HepG2 (cell line): ENCODE measurements around the gene ANTKMT. TPM values are rescaled to one million over a fixed set of nuclear protein-coding genes. Genes with fewer than 3 reads are reported as not detected.

ENCODE experiments used
- ATAC-seq: fragments of 200-7000 bp; cut with Tn5 transposase; 3 replicates; pipeline ENCODE4 v1.9.1; 2020; ENCODE audit warnings: mild to moderate bottlenecking, moderate library complexity
- BruUV-seq: library from RNA; stranded (reverse); fragments of 400-500 nt; replicated peaks from 2 replicates; lab custom pipeline; 2021; lab: Mats Ljungman, UMichigan
- CTCF ChIA-PET: fragments of 300-600 bp; formaldehyde crosslinking; extraction: SDS; loops from one replicate; lab custom pipeline; 2021; ENCODE audit warnings: low total read pairs, inconsistent platforms, low intra/inter-chr PET ratio; lab: Yijun Ruan, JAX
- POLR2A ChIA-PET: fragments of 350-600 bp; sonication (Branson Sonifier 250); formaldehyde crosslinking; loops from one replicate; lab custom pipeline; 2020; ENCODE audit warnings: antibody characterized with exemption, inconsistent platforms; lab: Yijun Ruan, JAX
- DNase-seq: peaks from one replicate; pipeline ENCODE4 v3.0.0-alpha.2; 2015; ENCODE audit warnings: low spot score
- FAIRE-seq: peaks from 3 replicates; lab custom pipeline; 2011; peaks lifted over from hg19 to GRCh38; lab: Jason Lieb, UNC
- H2AFZ ChIP-seq: one replicate; pipeline ENCODE4 v1.6.1; 2011; ENCODE audit warnings: low read length, inconsistent platforms
- H3K27ac ChIP-seq: fragments of 300-600 bp; 3 replicates; pipeline ENCODE4 v1.8.0; 2011; ENCODE audit warnings: mixed run types, mild to moderate bottlenecking, mixed read lengths, low read length, inconsistent platforms; ENCODE audit not compliant: insufficient read depth; ENCODE audit errors: extremely low read length
- H3K27me3 ChIP-seq, 2 experiments: fragments of 200-600 bp in 1 of 2; 2 replicates in 1 of 2; 3 replicates in 1 of 2; pipeline versions ENCODE4 v1.6.0 to v1.8.0; 2011; ENCODE audit warnings: low read length in 2 of 2, mild to moderate bottlenecking in 2 of 2, moderate library complexity in 2 of 2, inconsistent platforms in 1 of 2; ENCODE audit not compliant: insufficient read depth in 2 of 2, control insufficient read depth in 1 of 2
- H3K36me3 ChIP-seq, 2 experiments: fragments of 200-600 bp in 1 of 2; replicated peaks in 1 of 2; 2 replicates in 1 of 2; 3 replicates in 1 of 2; pipeline versions ENCODE4 v1.5.1 to v1.8.0; 2011; ENCODE audit warnings: low read length in 2 of 2, inconsistent platforms in 1 of 2; ENCODE audit not compliant: insufficient read depth in 2 of 2, control insufficient read depth in 1 of 2
- H3K4me1 ChIP-seq: 2 replicates; pipeline ENCODE4 v1.5.1; 2012; ENCODE audit warnings: low read length, inconsistent platforms; ENCODE audit not compliant: insufficient read depth
- H3K4me2 ChIP-seq: 2 replicates; pipeline ENCODE4 v1.6.0; 2011; ENCODE audit warnings: low read depth, low read length, inconsistent platforms
- H3K4me3 ChIP-seq, 3 experiments: fragments of 200-600 bp in 1 of 3; sonication (generic), shearing (Covaris generic) in 1 of 3; replicated peaks in 1 of 3; 2 replicates each; pipeline ENCODE4 v1.5.1; 2011 to 2016; ENCODE audit warnings: low read length in 3 of 3, inconsistent platforms in 2 of 3, low read depth in 2 of 3, mild to moderate bottlenecking in 2 of 3, control low read depth in 1 of 3, mixed read lengths in 1 of 3; ENCODE audit not compliant: insufficient read depth in 1 of 3
- H3K79me2 ChIP-seq: one replicate; pipeline ENCODE4 v1.6.1; 2011; ENCODE audit warnings: low read length, inconsistent platforms; ENCODE audit not compliant: insufficient read depth
- H3K9ac ChIP-seq: 2 replicates; pipeline ENCODE4 v1.6.0; 2011; ENCODE audit warnings: mild to moderate bottlenecking, low read depth, low read length, inconsistent platforms; ENCODE audit not compliant: insufficient read depth
- H3K9me3 ChIP-seq: 2 replicates; pipeline ENCODE4 v1.5.1; 2012; ENCODE audit warnings: mild to moderate bottlenecking, low read length
- H4K20me1 ChIP-seq: 2 replicates; pipeline ENCODE4 v1.6.0; 2011; ENCODE audit warnings: inconsistent platforms, mild to moderate bottlenecking, low read length, moderate library complexity; ENCODE audit not compliant: insufficient read depth
- CENPT ChIP-seq: sonication (generic); formaldehyde crosslinking; IDR thresholded peaks from 2 replicates; pipeline ENCODE4 v1.8.0; 2022; ENCODE audit warnings: low read depth, mild to moderate bottlenecking, moderate library complexity, missing genetic modification reagents
- DMTF1 ChIP-seq: sonication (generic); formaldehyde crosslinking; IDR thresholded peaks from 2 replicates; pipeline ENCODE4 v1.4.0; 2020; ENCODE audit warnings: mild to moderate bottlenecking, missing genetic modification reagents
- GATAD2A ChIP-seq: IDR thresholded peaks from 2 replicates; pipeline ENCODE4 v1.6.1; 2016
- GTF2F1 ChIP-seq: fragments of 150-350 bp; IDR thresholded peaks from 2 replicates; pipeline ENCODE4 v1.6.1; 2014; ENCODE audit warnings: low read length
- MYC ChIP-seq: sonication (generic); formaldehyde crosslinking; IDR thresholded peaks from 2 replicates; pipeline ENCODE4 v1.9.0; 2021; ENCODE audit warnings: missing genetic modification reagents, borderline replicate concordance
- NR2C2 ChIP-seq: sonication (generic); formaldehyde crosslinking; IDR thresholded peaks from 2 replicates; pipeline ENCODE4 v1.4.0; 2020; ENCODE audit warnings: missing genetic modification reagents, mild to moderate bottlenecking, moderate library complexity, borderline replicate concordance
- PAX8 ChIP-seq: sonication (generic); formaldehyde crosslinking; IDR thresholded peaks from 2 replicates; pipeline ENCODE4 v1.8.0; 2022; ENCODE audit warnings: mild to moderate bottlenecking, missing genetic modification reagents, borderline replicate concordance
- PTBP1 ChIP-seq: fragments of 200-400 bp; formaldehyde crosslinking; IDR thresholded peaks from 2 replicates; pipeline ENCODE4 v1.6.1; 2018; ENCODE audit warnings: low read length, low read depth; ENCODE audit not compliant: poor library complexity, severe bottlenecking
- RORA ChIP-seq: sonication (generic); formaldehyde crosslinking; IDR thresholded peaks from 2 replicates; pipeline ENCODE4 v1.5.0; 2020; ENCODE audit warnings: mild to moderate bottlenecking, missing genetic modification reagents, moderate library complexity
- TBX2 ChIP-seq: sonication (generic); formaldehyde crosslinking; IDR thresholded peaks from 2 replicates; pipeline ENCODE4 v1.5.0; 2020; ENCODE audit warnings: missing genetic modification reagents, mild to moderate bottlenecking, borderline replicate concordance
- ZFP1 ChIP-seq: IDR thresholded peaks from 2 replicates; pipeline ENCODE4 v1.6.1; 2016
- ZFY ChIP-seq: sonication (generic); formaldehyde crosslinking; IDR thresholded peaks from 2 replicates; pipeline ENCODE4 v1.4.0; 2020; ENCODE audit warnings: missing genetic modification reagents
- ZKSCAN8 ChIP-seq: IDR thresholded peaks from 2 replicates; pipeline ENCODE4 v1.6.1; 2016; ENCODE audit warnings: borderline replicate concordance, missing genetic modification reagents, missing compliant biosample characterization
- ZNF263 ChIP-seq: sonication (generic); formaldehyde crosslinking; IDR thresholded peaks from 2 replicates; pipeline ENCODE4 v1.4.0; 2020; ENCODE audit warnings: missing genetic modification reagents
- ZNF275 ChIP-seq: sonication (generic); formaldehyde crosslinking; IDR thresholded peaks from 2 replicates; pipeline ENCODE4 v1.8.0; 2022; ENCODE audit warnings: missing genetic modification reagents, mild to moderate bottlenecking, inconsistent platforms, borderline replicate concordance
- ZNF460 ChIP-seq: sonication (generic); formaldehyde crosslinking; IDR thresholded peaks from 2 replicates; pipeline ENCODE4 v1.5.1; 2020; ENCODE audit warnings: missing genetic modification reagents, mild to moderate bottlenecking, borderline replicate concordance
- ZNF75D ChIP-seq: sonication (generic); formaldehyde crosslinking; IDR thresholded peaks from 2 replicates; pipeline ENCODE4 v1.8.1; 2023; ENCODE audit warnings: missing genetic modification reagents, mild to moderate bottlenecking, borderline replicate concordance
- ZSCAN21 ChIP-seq: sonication (generic); formaldehyde crosslinking; IDR thresholded peaks from 2 replicates; pipeline ENCODE4 v1.8.0; 2022; ENCODE audit warnings: mild to moderate bottlenecking, missing genetic modification reagents, moderate library complexity, borderline replicate concordance
- WGBS: methylation state at CpG from one replicate; pipeline ENCODE4 v1.1.6; 2017; ENCODE audit warnings: low lambda C conversion rate; 5-methylcytosine and 5-hydroxymethylcytosine counted together
- in situ Hi-C: cut with HindIII; loops from 2 replicates; pipeline ENCODE4 v1.10.0; 2017; ENCODE audit warnings: low pct_unique_long_range_greater_than_20kb; ENCODE audit not compliant: extremely low pct_ligation_motif_present
- intact Hi-C: fragments of 100-400 bp; cut with micrococcal nuclease; formaldehyde crosslinking; loops from one replicate; pipeline ENCODE4 v1.10.0; 2022; ENCODE audit not compliant: unreplicated experiment
- polyA plus RNA-seq, 8 experiments: library from polyadenylated mRNA; depleted of rRNA in 3 of 8; stranded (reverse) in 7 of 8; unstranded in 1 of 8; fragments of >200 nt; fragmentation: Illumina TruSeq in 4 of 8; extraction: Trizol in 4 of 8; gene quantifications; 2 replicates each; pipeline versions ENCODE4 v1.2.1 to v1.2.3, GENCODE V29; 2011 to 2016; ENCODE audit warnings: low read depth in 4 of 8, missing spikeins in 1 of 8, mixed read lengths in 1 of 8; ENCODE audit not compliant: insufficient read depth in 1 of 8
- total RNA-seq, 5 experiments: library from RNA; depleted of rRNA; stranded (reverse); fragments of >200 nt; fragmentation: Illumina TruSeq; extraction: Trizol; gene quantifications; 2 replicates each; pipeline ENCODE4 v1.2.3, GENCODE V29; 2016; ENCODE audit warnings: low read depth in 1 of 5

The ANTKMT gene
- total and polyA plus RNA-seq, 2 of the 13 experiments (the other 11 are each of a cell fraction or from before 2014, with no cell fraction given), result 7.5 to 47.8 TPM

- TF ChIP-seq ZNF460 (CRISPR knock-in tag) (no peak), ZNF263 (CRISPR knock-in tag) (no peak), ZSCAN21 (no peak), GATAD2A (CRISPR knock-in tag) (no peak), MYC (CRISPR knock-in tag) (0 out of 2 replicates have a peak, but pooled peaks have one; percentile 10), RORA (CRISPR knock-in tag) (no peak), ZKSCAN8 (CRISPR knock-in tag) (no peak), PAX8 (CRISPR knock-in tag) (no peak), ZFY (CRISPR knock-in tag) (peak; percentile 36; the same call in 1 of the 2 replicates)
These were observed 26.6 kb upstream of the ANTKMT start (continued) for GRCh38 chr16:694187-694862.

GRCh38 chr16:694863-695354 lies 26.0 kb upstream of the ANTKMT start:
- Histone ChIP-seq H3K4me3 (peak overlapping the region; percentile 34 to 69 (median 57); a peak in 5 of 6 replicates), H3K9ac (peak overlapping the region; percentile 46; the same call in 1 of the 2 replicates)
- in situ Hi-C loops, result no loop called here
- TF ChIP-seq PTBP1 (no peak), DMTF1 (no peak), ZNF275 (CRISPR knock-in tag) (no peak), CENPT (CRISPR knock-in tag) (no peak), NR2C2 (CRISPR knock-in tag) (no peak), ZNF75D (CRISPR knock-in tag) (no peak), TBX2 (CRISPR knock-in tag) (no peak), GTF2F1 (no peak), ZFP1 (CRISPR knock-in tag) (no peak)

More at GRCh38 chr16:694863-695354, 26.0 kb upstream of the ANTKMT start:
- Histone ChIP-seq H3K27ac (no peak overlapping the region), H3K9me3 (no peaks in the 10 kb centered on the region), H3K79me2 (no peaks in the 10 kb centered on the region), H3K36me3 (no peaks in the 10 kb centered on the region), H2AFZ (no peak overlapping the region), H3K4me1 (peaks cover 13% of the 10 kb centered on the region), H4K20me1 (no peaks in the 10 kb centered on the region), H3K27me3 (peaks cover 12 to 40% of the 10 kb centered on the region in 2 experiments), H3K4me2 (peak overlapping the region; percentile 84)
- CTCF ChIA-PET, result no interaction called here
- ATAC-seq (no peak), FAIRE-seq (no peak), DNase-seq (no peak)
- no TSS peak for BruUV-seq
- POLR2A ChIA-PET, result interaction anchor here (0.6 to 3.4 kb wide), 8 partner anchors 12 to 66 kb away, joined by 3 to 21 read pairs (median 4); partner anchors contain the start of genes ANTKMT, MSLN, RHBDL1 and STUB1
- 22% methylated on average over 15 of the region's 37 CpGs for WGBS
- intact Hi-C loops, result no loop called here
